Measurements from ENCODE around the gene BACH2. TPM values are rescaled to one million over a fixed set of nuclear protein-coding genes. Genes with fewer than 3 reads are reported as not detected.

The BACH2 gene
- 33.6 TPM for total RNA-seq

GRCh38 chr6:90296341-90297114 lies at the start of gene BACH2:
Gene BACH2 (minus strand): TSS chr6:90296843. CDS start chr6:90008844, 287,999 bp downstream.

DNA sequence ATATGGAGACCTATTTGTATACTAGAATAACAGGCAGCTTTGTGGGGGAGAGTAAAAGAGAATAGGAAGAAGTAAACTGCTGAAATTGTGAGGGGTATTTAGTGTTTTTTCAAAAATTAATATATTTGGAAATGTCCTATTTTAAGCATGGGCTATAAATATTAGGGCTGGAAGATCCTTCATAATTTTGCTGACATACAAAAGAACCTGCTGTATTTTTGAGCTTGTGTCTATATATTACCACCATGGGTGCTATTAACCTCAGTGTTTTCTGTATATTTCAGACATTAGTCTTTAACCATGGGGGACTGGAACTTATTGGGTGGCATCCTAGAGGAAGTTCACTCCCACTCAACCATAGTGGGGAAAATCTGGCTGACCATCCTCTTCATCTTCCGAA lies 402.5 kb downstream of the BACH2 start, which contains the start of gene GJA10:
GJA10 (plus strand) TSS at position 301 of the 400 bp plus-strand sequence; CDS start at position 301, 0 bp downstream.

